Activated CD8-positive, alpha-beta memory T cell treated with anti-CD3 and anti-CD28 coated beads, Interleukin-2, amount 50 U/mL, for 48 hours (primary cell): ENCODE data around the gene ATG4D.
"Not testable (repeated sequence)": the region's sequence is repeated elsewhere in the genome, so short reads cannot be mapped to it uniquely, and the experiment has no call there.

Experiments
- DNase-seq: peaks from one replicate; pipeline ENCODE4 v3.0.0-alpha.2; 2020

Gene ATG4D

GRCh38 chr19:10520652-10521318 is 22.9 kb upstream of the ATG4D start:
- DNase-seq: no peak

- no peak for DNase-seq
Measured at GRCh38 chr19:10521461-10522171, 22.1 kb upstream of the ATG4D start.

GRCh38 chr19:10523135-10523636 is 20.5 kb upstream of the ATG4D start:
- no peak for DNase-seq

GRCh38 chr19:10525636-10526035 is 18.1 kb upstream of the ATG4D start:
- no peak for DNase-seq

- DNase-seq: not testable (repeated sequence)
Measured at GRCh38 chr19:10526887-10527286, 16.8 kb upstream of the ATG4D start.

- DNase-seq: no peak
Measured at GRCh38 chr19:10532457-10532856, 11.2 kb upstream of the ATG4D start.

GRCh38 chr19:10533646-10534386 is 9.9 kb upstream of the ATG4D start:
- no peak for DNase-seq

GRCh38 chr19:10535613-10536012 is 8.1 kb upstream of the ATG4D start:
- DNase-seq: no peak

GRCh38 chr19:10537668-10538067 is 6.0 kb upstream of the ATG4D start:
- DNase-seq: no peak

GRCh38 chr19:10538204-10538983 is 5.3 kb upstream of the ATG4D start:
- DNase-seq: no peak

GRCh38 chr19:10539016-10539415 is 4.7 kb upstream of the ATG4D start:
- DNase-seq: not testable (repeated sequence)

- DNase-seq: no peak
Measured at GRCh38 chr19:10543059-10543419, 665 bp upstream of the ATG4D start.

GRCh38 chr19:10544242-10544752 is 593 bp downstream of the ATG4D start:
- no peak for DNase-seq

GRCh38 chr19:10544753-10545251 is 1.1 kb downstream of the ATG4D start:
- no peak for DNase-seq

- DNase-seq: no peak
Measured at GRCh38 chr19:10546817-10547216, 3.1 kb downstream of the ATG4D start.

- DNase-seq: no peak
Measured at GRCh38 chr19:10548746-10549276, 5.1 kb downstream of the ATG4D start.

- no peak for DNase-seq
Measured at GRCh38 chr19:10549733-10550132, 6.0 kb downstream of the ATG4D start.

GRCh38 chr19:10550336-10550735 is 6.6 kb downstream of the ATG4D start:
- DNase-seq: no peak

GRCh38 chr19:10551006-10551405 is 7.3 kb downstream of the ATG4D start:
- not testable (repeated sequence) for DNase-seq

- no peak for DNase-seq
Measured at GRCh38 chr19:10551698-10552301, 8.1 kb downstream of the ATG4D start.

GRCh38 chr19:10552510-10553053 is 8.9 kb downstream of the ATG4D start:
- DNase-seq: peak; percentile 73
